Naive thymus-derived CD4-positive, alpha-beta T cell (primary cell): ENCODE results near the gene DENND5A. TPM values are rescaled to one million over a fixed set of nuclear protein-coding genes. Genes with fewer than 3 reads are reported as not detected.

Experiments
- ATAC-seq: fragments of 150-1000 bp; cut with Tn5 transposase; 2 replicates; pipeline ENCODE4 v1.10.0; 2021; ENCODE audit warnings: mild to moderate bottlenecking, moderate library complexity
- CTCF ChIA-PET: fragments of 350-600 bp; sonication (Branson Sonifier 250); formaldehyde crosslinking; loops from one replicate; lab custom pipeline; 2021; ENCODE audit warnings: antibody characterized with exemption; lab: Charles Lee
- POLR2A ChIA-PET: fragments of 350-600 bp; sonication (Branson Sonifier 250); formaldehyde crosslinking; loops from one replicate; lab custom pipeline; 2021; ENCODE audit warnings: antibody characterized with exemption, inconsistent platforms; lab: Charles Lee
- DNase-seq, 9 donors: peaks; one replicate each; pipeline versions ENCODE4 v3.0.0 to v3.0.0-alpha.2; 2020 to 2022; ENCODE audit warnings: mixed read lengths in 1 of 9
- H3K27ac ChIP-seq: one replicate; pipeline ENCODE4 v1.7.0; 2013; ENCODE audit warnings: mild to moderate bottlenecking, low read depth, low read length, moderate library complexity
- H3K27me3 ChIP-seq, 2 donors: one replicate each; pipeline ENCODE4 v1.7.0; 2013; ENCODE audit warnings: low read length in 2 of 2, mild to moderate bottlenecking in 2 of 2, moderate library complexity in 2 of 2; ENCODE audit not compliant: control insufficient read depth in 2 of 2, insufficient read depth in 2 of 2
- H3K36me3 ChIP-seq, 3 experiments: 1 replicate in 2 of 3; 2 replicates in 1 of 3; pipeline ENCODE4 v1.7.0; 2013; ENCODE audit warnings: low read length in 3 of 3, mild to moderate bottlenecking in 3 of 3, moderate library complexity in 1 of 3; ENCODE audit not compliant: insufficient read depth in 3 of 3, control insufficient read depth in 2 of 3
- H3K4me1 ChIP-seq, 2 donors: one replicate each; pipeline ENCODE4 v1.7.0; 2013; ENCODE audit warnings: low read length in 2 of 2, mild to moderate bottlenecking in 2 of 2, moderate library complexity in 1 of 2; ENCODE audit not compliant: control insufficient read depth in 2 of 2, insufficient read depth in 2 of 2
- H3K4me3 ChIP-seq: 2 replicates; pipeline ENCODE4 v1.7.0; 2013; ENCODE audit warnings: mild to moderate bottlenecking, low read length
- H3K9me3 ChIP-seq, 3 experiments: 1 replicate in 2 of 3; 2 replicates in 1 of 3; pipeline ENCODE4 v1.7.0; 2013; ENCODE audit warnings: low read length in 3 of 3; ENCODE audit not compliant: control insufficient read depth in 2 of 3
- H3K27ac Mint-ChIP-seq, 9 donors: one replicate each; pipeline ENCODE4 v1.8.0; 2020 to 2022; ENCODE audit warnings: mixed read lengths in 9 of 9, mild to moderate bottlenecking in 8 of 9, moderate library complexity in 5 of 9, inconsistent platforms in 2 of 9
- H3K27me3 Mint-ChIP-seq, 5 donors: one replicate each; pipeline ENCODE4 v1.8.0; 2021 to 2022; ENCODE audit warnings: mixed read lengths in 5 of 5, mild to moderate bottlenecking in 1 of 5
- H3K36me3 Mint-ChIP-seq, 5 donors: one replicate each; pipeline ENCODE4 v1.8.0; 2020 to 2022; ENCODE audit warnings: mixed read lengths in 5 of 5, mild to moderate bottlenecking in 3 of 5, inconsistent platforms in 1 of 5
- H3K4me1 Mint-ChIP-seq, 7 donors: one replicate each; pipeline ENCODE4 v1.8.0; 2020 to 2022; ENCODE audit warnings: mixed read lengths in 7 of 7, mild to moderate bottlenecking in 3 of 7, inconsistent platforms in 1 of 7
- H3K4me3 Mint-ChIP-seq, 10 donors: one replicate each; pipeline ENCODE4 v1.8.0; 2020 to 2022; ENCODE audit warnings: mild to moderate bottlenecking in 10 of 10, mixed read lengths in 10 of 10, moderate library complexity in 6 of 10, inconsistent platforms in 2 of 10
- H3K9me3 Mint-ChIP-seq, 11 donors: one replicate each; pipeline ENCODE4 v1.8.0; 2020 to 2022; ENCODE audit warnings: mixed read lengths in 11 of 11, mild to moderate bottlenecking in 4 of 11, inconsistent platforms in 1 of 11, moderate library complexity in 1 of 11
- intact Hi-C, 2 donors: fragments of 100-400 bp; cut with micrococcal nuclease; formaldehyde crosslinking; loops; one replicate each; pipeline ENCODE4 v1.15.1; 2023
- polyA plus RNA-seq, 2 donors: library from polyadenylated mRNA; unstranded; fragments of 300-500 nt; fragmentation: Illumina TruSeq; gene quantifications; one replicate each; pipeline ENCODE4 v1.2.3, GENCODE V29; 2021
- total RNA-seq, 6 experiments: library from RNA in 5 of 6; stranded (reverse) in 5 of 6; gene quantifications; 1 replicate in 5 of 6; 2 replicates in 1 of 6; pipeline ENCODE4 v1.2.3 and lab custom pipeline; 2021 to 2026

Gene DENND5A
- total and polyA plus RNA-seq, 7 experiments from 2014 or later: 33.9 to 178 (median 106) TPM

DNA sequence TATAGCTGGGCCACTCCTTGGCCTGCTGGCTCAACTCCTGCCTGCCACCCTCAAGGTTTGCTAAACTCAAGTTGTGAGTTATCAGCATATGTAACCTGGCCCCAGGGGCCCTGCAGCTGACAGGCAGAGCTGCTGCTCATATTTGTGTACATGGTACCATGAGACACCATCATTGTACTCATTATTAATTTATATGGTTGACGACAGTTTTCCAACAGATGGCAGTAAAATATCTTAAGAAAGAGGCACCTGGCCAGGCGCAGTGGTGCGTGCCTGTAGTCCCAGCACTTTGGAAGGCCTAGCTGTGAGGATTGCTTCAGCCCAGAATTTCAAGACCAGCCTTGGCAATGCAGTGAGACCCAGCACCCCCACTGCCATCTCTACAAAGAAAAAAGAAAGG is 11.4 kb upstream of the DENND5A start:
- H3K4me3 ChIP-seq: no peak overlapping the region
- DNase-seq: no peak
- POLR2A ChIA-PET: interaction anchor here (1.1 kb wide), 1 partner anchor 324 kb away, joined by 3 read pairs; no protein-coding TSS in a partner anchor
- no peaks in the 10 kb centered on the region for H3K36me3 ChIP-seq
- peaks cover 0 to 4% (median 0%) of the 10 kb centered on the region in 5 donors for H3K36me3 Mint-ChIP-seq
- peak overlapping the region in 1 of 9 donors; percentile 25 for H3K27ac Mint-ChIP-seq
- H3K9me3 Mint-ChIP-seq: no peaks in the 10 kb centered on the region
- no peaks in the 10 kb centered on the region for H3K9me3 ChIP-seq
- H3K27me3 Mint-ChIP-seq: peaks cover 0 to 8% (median 0%) of the 10 kb centered on the region in 5 donors
- intact Hi-C loops: loop anchor here in 1 of 2 donors (1.0 kb wide), 1 partner anchor 230 kb away; no protein-coding TSS in a partner anchor
- CTCF ChIA-PET: interaction anchor here (1.3 kb wide), 1 partner anchor 11 kb away, joined by 3 read pairs; no protein-coding TSS in a partner anchor
- H3K27me3 ChIP-seq: no peaks in the 10 kb centered on the region
- no peak for ATAC-seq
- H3K4me3 Mint-ChIP-seq: no peak overlapping the region
- H3K4me1 Mint-ChIP-seq: peaks cover 22 to 39% (median 28%) of the 10 kb centered on the region in 7 donors
- no peak overlapping the region for H3K27ac ChIP-seq
- peaks cover 11 to 14% of the 10 kb centered on the region in 2 donors for H3K4me1 ChIP-seq

DNA sequence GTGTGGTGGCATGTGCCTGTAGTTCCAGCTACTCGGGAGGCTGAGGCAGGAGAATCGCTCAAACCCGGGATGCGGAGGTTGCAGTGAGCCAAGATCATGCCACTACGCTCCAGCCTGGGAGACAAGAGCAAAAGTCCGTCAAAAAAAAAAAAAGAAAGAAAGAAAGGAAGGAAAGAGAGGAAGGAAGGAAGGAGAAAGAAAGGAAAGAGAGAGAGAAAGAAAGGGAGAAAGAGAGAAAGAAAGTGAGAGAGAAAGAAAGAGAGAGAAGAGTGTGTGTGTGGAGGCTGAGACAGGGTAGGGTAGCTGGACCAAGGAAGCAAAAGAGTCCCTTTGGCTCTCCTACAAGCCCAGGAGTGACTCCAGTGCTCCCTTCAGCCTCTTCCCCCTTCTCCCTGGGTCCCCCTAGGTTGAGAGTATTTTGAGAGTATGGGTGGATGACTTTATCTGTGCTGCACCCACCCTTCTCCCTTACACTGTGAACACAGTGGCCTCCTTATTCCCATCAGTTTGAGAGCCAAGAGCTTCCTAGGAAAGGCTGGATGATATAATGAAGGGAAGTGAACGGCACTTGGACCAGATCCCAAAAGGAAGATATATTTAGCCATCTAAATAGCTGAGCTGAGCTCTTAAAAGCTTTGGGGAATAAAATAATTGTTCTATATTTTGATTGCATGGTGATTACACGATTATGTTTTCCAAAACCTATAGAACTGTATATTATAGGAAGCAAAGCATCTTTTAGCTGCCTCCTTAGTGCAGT is 9.5 kb upstream of the DENND5A start:
- no peak overlapping the region for H3K27ac ChIP-seq
- intact Hi-C loops: no loop called here
- POLR2A ChIA-PET: interaction anchor here (0.6 to 0.9 kb wide), 2 partner anchors 10 to 28 kb away, joined by 4 to 5 read pairs; no protein-coding TSS in a partner anchor
- Mint-ChIP-seq H3K36me3 (peaks cover 0 to 4% (median 0%) of the 10 kb centered on the region in 5 donors), H3K27ac (peak overlapping the region in 3 of 9 donors; percentile 24 to 71 (median 59)), H3K9me3 (no peaks in the 10 kb centered on the region), H3K4me3 (no peak overlapping the region), H3K4me1 (peaks cover 9 to 20% (median 12%) of the 10 kb centered on the region in 7 donors), H3K27me3 (peaks cover 0 to 14% (median 0%) of the 10 kb centered on the region in 5 donors)
- H3K36me3 ChIP-seq: no peaks in the 10 kb centered on the region
- no peaks in the 10 kb centered on the region for H3K9me3 ChIP-seq
- CTCF ChIA-PET: interaction anchor here (0.6 to 1.3 kb wide), 4 partner anchors 9 to 72 kb away, joined by 3 to 4 read pairs (median 4); no protein-coding TSS in a partner anchor
- no peak overlapping the region for H3K4me3 ChIP-seq
- DNase-seq: no peak
- no peaks in the 10 kb centered on the region for H3K27me3 ChIP-seq
- no peak for ATAC-seq
- H3K4me1 ChIP-seq: no peaks in the 10 kb centered on the region

DNA sequence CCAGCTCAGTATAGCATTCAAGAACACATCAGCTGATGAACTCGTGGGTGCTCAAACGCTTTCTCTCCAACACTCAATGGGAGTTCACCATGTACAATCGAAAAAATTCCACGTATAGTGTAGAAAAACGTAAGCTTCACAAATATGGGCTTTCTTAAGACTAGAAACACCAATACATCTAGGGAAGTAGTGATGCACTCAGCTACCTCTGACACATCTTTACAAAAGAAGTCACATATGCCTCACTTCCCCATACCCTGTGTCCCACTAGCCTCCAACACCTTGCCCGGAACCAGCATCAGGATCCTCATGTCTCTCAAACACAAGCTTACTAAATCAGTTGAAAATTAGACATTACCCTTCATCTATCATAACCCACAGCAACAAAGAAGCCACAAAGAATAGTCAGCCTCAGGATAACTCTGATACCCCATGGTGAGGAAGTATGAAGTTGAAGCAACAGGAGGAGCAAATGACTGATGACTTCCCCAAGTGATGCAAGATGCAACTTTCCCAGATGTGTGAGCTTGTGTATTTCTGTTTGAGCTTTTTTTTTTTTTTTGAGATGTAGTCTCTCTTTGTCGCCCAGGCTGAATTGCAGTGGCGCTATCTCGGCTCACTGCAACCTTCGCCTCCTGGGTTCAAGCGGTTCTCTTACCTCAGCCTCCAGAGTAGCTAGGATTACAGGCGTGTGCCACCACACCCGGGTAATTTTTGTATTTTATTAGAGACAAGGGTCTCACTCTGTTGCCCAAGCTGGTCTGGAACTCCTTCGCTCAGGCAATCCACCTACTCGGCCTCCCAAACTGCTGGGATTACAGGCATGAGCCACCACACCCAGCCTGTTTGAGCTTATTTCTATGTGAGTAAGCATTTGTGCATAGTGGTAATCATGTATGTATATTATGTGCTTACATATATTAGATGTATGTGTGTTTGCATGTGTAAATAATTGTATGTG is 8.5 kb upstream of the DENND5A start:
- ATAC-seq (peak; percentile 85), DNase-seq (no peak)
- Mint-ChIP-seq H3K4me3 (peak overlapping the region in 2 of 10 donors; percentile 1 to 37), H3K27ac (peak overlapping the region in 2 of 9 donors; percentile 2 to 5), H3K4me1 (peaks cover 9 to 16% (median 12%) of the 10 kb centered on the region in 7 donors), H3K36me3 (peaks cover 0 to 3% (median 0%) of the 10 kb centered on the region in 5 donors), H3K27me3 (peaks cover 0 to 22% (median 0%) of the 10 kb centered on the region in 5 donors), H3K9me3 (no peaks in the 10 kb centered on the region)
- CTCF ChIA-PET: interaction anchor here (1.0 to 1.4 kb wide), 4 partner anchors 9 to 136 kb away, joined by 3 to 4 read pairs (median 3); no protein-coding TSS in a partner anchor
- POLR2A ChIA-PET: interaction anchor here (0.6 to 0.8 kb wide), 2 partner anchors 14 to 43 kb away, joined by 3 read pairs; no protein-coding TSS in a partner anchor
- no peak overlapping the region for H3K27ac ChIP-seq
- intact Hi-C loops: no loop called here
- no peak overlapping the region for H3K4me3 ChIP-seq
- H3K4me1 ChIP-seq: no peaks in the 10 kb centered on the region
- no peaks in the 10 kb centered on the region for H3K36me3 ChIP-seq
- H3K9me3 ChIP-seq: no peaks in the 10 kb centered on the region
- H3K27me3 ChIP-seq: no peaks in the 10 kb centered on the region

DNA sequence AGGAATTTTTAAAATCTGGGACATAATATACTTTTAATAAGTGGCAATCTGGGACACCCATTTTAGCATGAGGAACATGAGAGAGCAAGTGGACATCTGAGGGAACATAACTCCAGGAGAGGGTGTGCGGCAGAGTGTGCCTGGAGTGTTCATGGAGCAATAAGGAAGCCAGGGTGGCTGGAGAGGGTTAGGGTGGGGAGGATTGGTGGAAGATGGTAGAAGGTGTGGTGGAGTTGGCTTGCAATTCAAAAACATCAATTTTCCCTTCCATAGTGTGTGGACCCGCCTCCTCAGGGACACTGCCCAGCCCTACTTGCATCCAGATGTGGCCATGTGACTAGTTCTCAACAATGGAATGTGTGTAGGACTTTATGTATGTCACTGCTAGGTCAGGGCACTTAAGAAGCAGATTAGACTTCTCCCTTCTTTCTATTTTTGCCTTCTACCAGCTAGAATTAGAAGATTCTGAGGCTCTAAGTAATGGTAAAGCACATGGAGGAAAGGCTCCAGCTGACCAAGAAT is 4.4 kb upstream of the DENND5A start:
- Histone ChIP-seq H3K9me3 (no peaks in the 10 kb centered on the region), H3K27me3 (no peaks in the 10 kb centered on the region), H3K4me3 (no peak overlapping the region), H3K27ac (no peak overlapping the region), H3K4me1 (peaks cover 0 to 6% of the 10 kb centered on the region in 2 donors), H3K36me3 (peaks cover 0 to 3% (median 0%) of the 10 kb centered on the region in 3 experiments)
- CTCF ChIA-PET: no interaction called here
- POLR2A ChIA-PET: interaction anchor here (0.6 to 0.9 kb wide), 3 partner anchors 11 to 36 kb away, joined by 3 to 5 read pairs (median 4); no protein-coding TSS in a partner anchor
- Mint-ChIP-seq H3K27me3 (peaks cover 0 to 42% (median 0%) of the 10 kb centered on the region in 5 donors), H3K9me3 (no peaks in the 10 kb centered on the region), H3K36me3 (no peaks in the 10 kb centered on the region), H3K4me3 (no peak overlapping the region), H3K27ac (no peak overlapping the region), H3K4me1 (peaks cover 12 to 16% (median 15%) of the 10 kb centered on the region in 7 donors)
- ATAC-seq: no peak
- DNase-seq: no peak
- intact Hi-C loops: no loop called here

DNA sequence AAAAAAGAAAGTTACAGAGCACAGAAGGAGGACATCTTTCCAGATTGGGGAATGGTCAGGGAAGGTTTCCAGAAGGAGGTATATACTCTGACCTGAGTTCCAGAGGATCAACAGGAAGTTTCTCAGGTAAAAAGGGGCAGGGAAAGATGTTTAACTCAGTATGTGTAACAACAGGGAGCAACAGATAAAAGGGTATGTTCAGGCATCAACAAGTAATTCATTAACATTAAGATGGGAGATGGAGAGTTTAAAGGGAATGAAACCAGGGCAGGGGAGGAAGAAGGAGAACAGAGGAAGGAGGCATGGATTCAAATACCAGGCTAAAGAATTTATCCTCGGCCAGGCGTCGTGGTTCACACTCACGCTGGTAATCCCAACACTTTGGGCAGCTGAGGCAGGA is 2.5 kb upstream of the DENND5A start:
- no peak overlapping the region for H3K4me3 ChIP-seq
- Mint-ChIP-seq H3K9me3 (no peaks in the 10 kb centered on the region), H3K36me3 (peaks cover 0 to 4% (median 0%) of the 10 kb centered on the region in 5 donors), H3K4me1 (peaks cover 10 to 22% (median 20%) of the 10 kb centered on the region in 7 donors), H3K27me3 (peaks cover 0 to 44% (median 0%) of the 10 kb centered on the region in 5 donors), H3K27ac (peak overlapping the region in 2 of 9 donors; percentile 32 to 67), H3K4me3 (peak overlapping the region in 1 of 10 donors; percentile 61)
- H3K27ac ChIP-seq: no peak overlapping the region
- ChIA-PET CTCF (no interaction called here), POLR2A (no interaction called here)
- H3K27me3 ChIP-seq: no peaks in the 10 kb centered on the region
- ATAC-seq: no peak
- peaks cover 0 to 5% (median 0%) of the 10 kb centered on the region in 3 experiments for H3K36me3 ChIP-seq
- no peak for DNase-seq
- H3K4me1 ChIP-seq: peaks cover 3 to 6% of the 10 kb centered on the region in 2 donors
- intact Hi-C loops: no loop called here
- H3K9me3 ChIP-seq: no peaks in the 10 kb centered on the region
